GM18951 (cell line): Measurements from ENCODE around the gene PPM1H.

Experiments
- POLR2A ChIP-seq: IDR thresholded peaks from 4 replicates; pipeline ENCODE4 v1.6.1; 2011; ENCODE audit warnings: mild to moderate bottlenecking; ENCODE audit not compliant: insufficient read length, insufficient read depth; ENCODE audit errors: extremely low read depth
- in situ Hi-C: fragments of 300-500 bp; cut with MboI; formaldehyde crosslinking; loops from one replicate; pipeline ENCODE4 v1.12.0; 2022; ENCODE audit warnings: low sequenced_read_pairs, mixed read lengths, inconsistent platforms; ENCODE audit not compliant: unreplicated experiment

PPM1H gene

GRCh38 chr12:62911286-62911685 is 23.7 kb downstream of the PPM1H start:
- TF ChIP-seq POLR2A, result no peak
- in situ Hi-C loops, result no loop called here

GRCh38 chr12:62910549-62911169 is 24.3 kb downstream of the PPM1H start:
- no peak for TF ChIP-seq POLR2A
- in situ Hi-C loops, result no loop called here

GRCh38 chr12:62909340-62909739 is 25.6 kb downstream of the PPM1H start:
- no peak for TF ChIP-seq POLR2A
- in situ Hi-C loops, result no loop called here

- in situ Hi-C loops, result no loop called here
- no peak for TF ChIP-seq POLR2A
Measured at GRCh38 chr12:62908674-62909073, 26.3 kb downstream of the PPM1H start.

- no peak for TF ChIP-seq POLR2A
- in situ Hi-C loops, result no loop called here
Measured at GRCh38 chr12:62907561-62907960, 27.4 kb downstream of the PPM1H start.

GRCh38 chr12:62907078-62907477 is 27.9 kb downstream of the PPM1H start:
- TF ChIP-seq POLR2A, result no peak
- in situ Hi-C loops, result no loop called here

- no peak for TF ChIP-seq POLR2A
- in situ Hi-C loops, result no loop called here
Measured at GRCh38 chr12:62903151-62903550, 31.8 kb downstream of the PPM1H start.

GRCh38 chr12:62900686-62901272 is 34.2 kb downstream of the PPM1H start:
- no peak for TF ChIP-seq POLR2A
- in situ Hi-C loops, result no loop called here

- no peak for TF ChIP-seq POLR2A
- in situ Hi-C loops, result no loop called here
Measured at GRCh38 chr12:62899568-62900390, 35.2 kb downstream of the PPM1H start.

- no peak for TF ChIP-seq POLR2A
- in situ Hi-C loops, result no loop called here
Measured at GRCh38 chr12:62898526-62898925, 36.4 kb downstream of the PPM1H start.

GRCh38 chr12:62895351-62895877 is 39.5 kb downstream of the PPM1H start:
- in situ Hi-C loops, result no loop called here
- TF ChIP-seq POLR2A, result no peak

- no peak for TF ChIP-seq POLR2A
- in situ Hi-C loops, result no loop called here
Measured at GRCh38 chr12:62893276-62893675, 41.7 kb downstream of the PPM1H start.

GRCh38 chr12:62891805-62892549 is 43.0 kb downstream of the PPM1H start:
- in situ Hi-C loops, result no loop called here
- no peak for TF ChIP-seq POLR2A
